HG03571 (cell line): ENCODE results near the gene ASMTL.
"Not testable (repeated sequence)": the region's sequence is repeated elsewhere in the genome, so short reads cannot be mapped to it uniquely, and the experiment has no call there.

ENCODE experiments used
- ATAC-seq: cut with Tn5 transposase; IDR thresholded peaks from one replicate; pipeline ENCODE4 v1.9.1; 2021; ENCODE audit not compliant: unreplicated experiment

ASMTL gene

DNA sequence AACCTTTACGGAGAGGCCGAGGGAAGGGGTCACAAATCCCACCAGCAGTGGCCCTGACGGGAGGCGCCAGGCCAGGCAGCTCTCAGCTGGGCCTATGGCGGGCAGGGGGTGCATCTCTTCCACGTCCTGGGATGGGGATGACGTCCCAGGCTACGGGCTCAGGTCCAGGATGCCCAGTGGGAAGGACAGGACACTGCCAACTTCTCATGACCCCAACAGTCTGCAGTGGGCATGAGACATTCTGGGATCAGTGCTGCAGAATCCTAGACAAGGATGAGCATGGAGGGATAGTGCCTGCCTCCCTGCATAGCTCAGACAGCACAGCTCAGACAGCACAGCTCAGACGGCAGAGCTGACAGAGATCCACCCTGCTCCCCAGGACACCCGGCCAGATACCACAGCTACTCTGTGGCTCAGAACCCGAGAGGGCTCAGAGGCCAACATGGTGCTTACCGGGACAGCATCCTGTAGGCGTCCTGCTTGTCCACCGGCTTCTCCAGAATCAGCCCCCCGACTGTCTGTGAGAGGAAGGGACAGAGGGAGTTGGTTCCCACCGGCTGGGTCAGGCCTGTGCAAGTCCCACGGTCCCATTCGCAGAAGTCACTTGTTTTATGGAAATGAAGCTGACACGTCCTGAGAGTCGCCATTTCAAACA is 17.3 kb downstream of the ASMTL start:
- ATAC-seq: no peak

DNA sequence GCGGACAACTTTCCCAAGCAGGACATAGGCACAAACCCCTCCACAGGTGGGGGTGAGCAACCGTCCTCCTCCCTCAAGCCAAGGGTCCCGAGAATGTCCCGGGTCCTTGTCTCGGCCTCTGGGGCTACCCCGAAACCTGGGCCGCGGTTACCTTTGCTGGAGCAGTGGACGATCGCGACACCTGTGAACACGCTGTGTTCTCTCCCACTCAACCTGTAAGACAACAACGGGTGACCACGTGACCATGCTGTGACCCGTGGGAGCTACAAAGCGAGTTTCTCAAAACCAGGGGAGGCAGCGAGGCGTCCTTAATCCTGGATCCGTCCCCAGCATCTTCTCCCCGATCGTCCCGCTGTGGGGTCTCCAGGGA is 17.9 kb downstream of the ASMTL start:
- ATAC-seq: no peak

GRCh38 chrX:1433646-1434357 is 18.9 kb downstream of the ASMTL start:
- no peak for ATAC-seq

DNA sequence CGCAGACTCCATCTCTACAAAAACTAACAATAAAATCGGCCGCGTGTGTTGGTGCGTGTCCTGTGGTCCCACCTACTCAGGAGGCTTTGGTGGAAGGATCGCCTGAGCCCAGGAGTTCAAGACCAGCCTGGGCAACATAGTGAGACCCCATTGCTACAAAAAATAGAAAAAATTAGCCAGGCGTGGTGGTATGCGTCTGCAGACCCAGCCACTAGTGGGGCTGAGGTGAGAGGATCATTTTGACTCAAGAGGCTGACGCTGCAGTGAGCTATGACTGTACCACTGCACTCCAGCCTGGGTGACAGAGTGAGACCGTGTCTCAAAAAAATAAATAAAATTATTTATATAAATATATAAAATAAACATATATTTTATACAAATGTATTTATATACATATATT is 22.3 kb downstream of the ASMTL start:
- ATAC-seq: no peak

GRCh38 chrX:1427756-1428155 is 25.0 kb downstream of the ASMTL start:
- ATAC-seq: no peak

GRCh38 chrX:1426321-1426720 is 26.4 kb downstream of the ASMTL start:
- ATAC-seq: not testable (repeated sequence)

- no peak for ATAC-seq
Observed at GRCh38 chrX:1425381-1425780, 27.3 kb downstream of the ASMTL start.

DNA sequence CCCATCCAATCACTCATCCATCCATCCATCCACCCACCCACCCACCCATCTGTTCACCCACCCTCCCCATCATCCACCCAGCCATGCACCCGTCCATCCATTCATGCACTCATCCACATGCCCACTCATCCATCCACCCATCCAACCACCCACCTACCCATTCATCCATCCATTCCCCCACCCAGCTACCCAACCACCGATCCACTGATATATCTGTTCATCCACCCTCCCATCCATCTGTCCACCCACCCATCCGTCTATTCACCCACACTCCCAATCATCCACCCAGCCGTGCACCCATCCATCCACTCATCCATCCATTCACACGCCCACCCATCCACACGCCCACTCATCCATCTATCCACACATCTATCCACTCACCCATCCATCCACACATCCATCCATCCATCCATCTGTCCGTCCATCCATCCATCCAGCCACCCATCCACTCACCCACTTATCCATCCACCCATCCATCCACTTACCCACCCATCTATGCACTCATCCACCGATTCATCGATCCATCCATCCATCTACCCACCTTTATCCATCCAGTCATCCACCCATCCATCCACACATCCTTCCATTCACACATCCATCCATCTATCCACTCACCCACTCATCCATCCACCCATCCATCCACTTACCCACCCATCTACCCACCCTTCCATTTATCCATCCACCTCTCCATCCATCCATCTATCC is 28.4 kb downstream of the ASMTL start:
- no peak for ATAC-seq

GRCh38 chrX:1423215-1423614 is 29.5 kb downstream of the ASMTL start:
- no peak for ATAC-seq

DNA sequence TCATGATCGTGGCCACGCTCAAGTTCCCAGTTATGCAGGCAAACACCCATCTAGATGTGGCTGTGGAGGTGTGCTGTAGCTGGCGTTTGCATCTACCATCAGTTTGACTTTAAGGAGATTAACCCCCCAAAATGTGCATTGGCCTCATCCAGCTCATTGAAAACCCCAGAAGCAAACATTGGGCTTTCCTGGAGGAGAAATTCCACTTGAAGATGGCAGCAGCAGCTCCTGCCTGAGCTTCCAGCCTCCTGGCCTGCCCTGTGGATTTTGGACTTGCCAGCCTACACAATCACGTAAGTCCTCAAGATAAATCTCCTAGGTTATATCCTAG is 30.6 kb downstream of the ASMTL start:
- no peak for ATAC-seq

DNA sequence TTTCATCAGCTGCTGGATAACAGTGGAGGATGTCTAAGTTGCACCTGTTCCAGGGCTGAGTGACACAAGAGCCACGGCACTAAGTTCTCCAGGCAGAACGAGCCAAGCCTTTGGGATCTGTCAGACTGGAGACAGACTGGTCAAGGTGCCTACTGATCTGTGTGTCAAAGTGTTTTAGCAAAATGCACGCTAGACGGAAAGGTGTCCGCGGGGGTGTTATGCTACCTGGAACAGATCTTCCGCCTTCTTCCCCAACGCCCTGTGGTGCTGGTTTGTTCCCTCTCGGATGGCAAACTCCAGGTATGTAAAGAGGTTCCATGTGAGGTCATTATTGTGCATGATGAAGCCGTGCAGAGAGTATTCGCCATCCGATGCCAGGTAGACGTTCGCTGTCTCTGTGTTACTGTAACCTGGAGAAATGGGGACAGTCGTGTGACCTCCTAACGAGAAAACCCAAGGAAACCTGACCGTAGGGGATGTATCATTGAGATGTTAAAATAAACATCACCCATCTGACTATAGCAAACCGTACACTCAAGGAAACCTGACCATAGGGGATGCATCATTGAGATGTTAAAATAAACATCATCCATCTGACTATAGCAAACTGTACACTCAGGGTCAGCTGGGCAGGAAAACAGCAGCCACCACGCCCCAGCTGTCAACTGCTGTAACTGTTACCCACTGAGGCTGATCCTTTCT is 31.1 kb downstream of the ASMTL start:
- no peak for ATAC-seq

DNA sequence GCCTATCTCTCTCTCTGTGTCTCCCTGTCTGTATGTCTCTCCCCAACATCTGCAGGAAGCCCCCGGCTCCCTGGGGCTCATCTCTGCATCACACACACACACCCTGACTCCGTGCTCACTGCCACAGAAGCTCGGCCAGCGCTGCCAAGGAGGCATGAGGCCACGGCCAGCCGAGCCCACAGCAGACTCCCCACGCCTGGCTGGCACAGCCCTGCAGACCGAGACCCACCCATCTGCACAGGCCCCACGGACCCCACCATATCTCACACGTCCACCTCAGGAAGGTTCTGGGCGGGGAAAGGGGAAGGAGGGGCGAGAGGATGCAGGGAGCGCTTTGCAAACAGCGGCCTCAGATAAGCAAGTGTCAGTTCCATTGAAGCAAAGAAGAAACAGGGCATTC is 32.3 kb downstream of the ASMTL start:
- no peak for ATAC-seq

GRCh38 chrX:1419545-1420355 is 33.0 kb downstream of the ASMTL start:
- ATAC-seq: no peak

- ATAC-seq: no peak
Observed at GRCh38 chrX:1418901-1419544, 33.7 kb downstream of the ASMTL start.

DNA sequence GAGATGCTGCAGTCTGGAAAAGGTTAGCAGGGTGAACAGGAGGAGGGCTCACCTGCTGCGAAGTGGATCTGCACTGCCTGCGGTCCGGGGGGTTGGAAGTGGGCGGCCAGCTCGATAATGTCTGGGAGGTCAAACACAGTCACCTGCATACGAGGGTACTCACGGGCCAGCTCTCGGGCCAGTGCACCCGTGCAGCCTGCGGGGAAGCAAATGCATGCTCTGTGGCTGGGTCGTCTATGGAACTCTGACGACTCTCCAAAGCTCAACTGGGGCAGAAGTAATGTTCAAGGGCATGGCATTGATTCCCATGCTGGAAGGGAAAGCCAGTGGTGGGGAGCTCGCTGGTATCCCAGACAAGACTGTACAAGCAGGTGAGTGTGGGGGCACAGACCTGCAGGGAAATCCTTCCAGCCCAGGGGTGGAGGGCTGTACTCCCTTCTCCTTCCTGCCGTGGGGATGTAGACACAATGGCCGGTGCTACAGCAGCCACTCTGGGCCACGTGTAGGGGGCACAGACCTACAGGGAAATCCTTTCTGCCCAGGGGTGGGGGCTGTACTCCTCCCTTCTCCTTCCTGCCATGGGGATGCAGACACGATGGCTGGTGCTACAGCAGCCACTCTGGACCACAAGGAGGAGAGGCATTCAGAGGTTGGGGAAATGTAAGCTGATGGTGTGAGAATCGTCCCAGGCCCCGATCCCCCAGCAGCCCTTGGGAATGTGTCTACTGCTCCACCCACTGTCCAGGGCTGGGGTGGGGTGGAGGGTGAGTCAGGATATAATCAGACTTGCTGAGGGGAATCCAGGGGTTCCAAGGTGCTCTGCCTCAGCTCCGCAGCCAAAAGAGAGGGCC is 34.6 kb downstream of the ASMTL start:
- no peak for ATAC-seq

GRCh38 chrX:1416965-1417760 is 35.5 kb downstream of the ASMTL start:
- ATAC-seq: no peak

DNA sequence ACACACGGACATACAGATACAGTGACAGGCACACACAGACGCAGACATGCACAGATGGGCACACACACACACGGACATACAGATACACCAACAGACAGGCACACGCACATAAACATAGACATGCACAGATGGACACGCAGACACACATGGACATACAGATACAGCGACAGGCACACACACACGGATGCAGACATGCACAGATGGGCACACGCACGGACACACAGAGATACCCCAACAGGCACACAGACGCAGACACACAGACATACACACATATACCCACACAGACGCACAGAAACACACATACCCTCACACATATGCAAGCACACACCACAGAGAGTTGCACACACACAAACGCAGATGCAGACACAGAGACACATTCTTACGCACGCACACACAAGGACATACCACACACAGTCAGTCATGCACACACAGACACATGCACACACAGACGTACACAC is 36.4 kb downstream of the ASMTL start:
- no peak for ATAC-seq

DNA sequence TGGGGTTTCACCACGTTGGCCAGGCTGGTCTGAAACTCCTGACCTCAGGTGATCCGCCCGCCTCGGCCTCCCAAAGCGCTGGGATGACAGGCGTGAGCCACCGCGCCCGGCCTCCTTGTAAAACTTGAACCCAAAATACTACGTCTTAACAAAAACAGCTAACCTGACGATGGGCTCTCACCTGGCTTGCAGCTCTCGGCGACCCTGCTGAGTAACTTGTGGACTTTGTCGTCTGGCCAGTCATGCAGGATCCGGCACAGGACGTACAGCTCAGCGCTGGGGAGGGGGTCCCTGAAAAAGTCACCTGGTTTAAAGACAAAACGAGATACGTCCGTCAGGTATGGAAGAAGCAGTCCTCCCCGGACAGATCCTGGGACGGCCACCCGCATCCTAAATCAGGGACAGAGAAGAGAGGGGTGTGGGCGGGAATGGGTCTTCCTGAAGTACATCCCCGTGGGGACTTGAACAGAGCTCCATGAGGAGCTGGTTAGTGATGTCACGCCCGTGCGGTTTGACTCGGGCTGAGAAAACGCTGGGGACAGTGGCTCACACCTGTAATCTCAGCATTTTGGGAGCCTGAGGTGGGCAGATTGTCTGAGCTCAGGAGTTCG is 40.1 kb downstream of the ASMTL start:
- ATAC-seq: no peak
